Nephron progenitor cell (in vitro differentiated cells): ENCODE results near the gene NCAM1.

ENCODE experiments used
- DNase-seq: peaks from one replicate; pipeline ENCODE4 v3.0.0; 2021
- H3K27ac Mint-ChIP-seq: 2 replicates; pipeline ENCODE4 v1.8.0; 2021; ENCODE audit warnings: mild to moderate bottlenecking, moderate library complexity, mixed read lengths
- H3K27me3 Mint-ChIP-seq: 2 replicates; pipeline ENCODE4 v1.8.0; 2021; ENCODE audit warnings: mild to moderate bottlenecking, low read depth, mixed read lengths; ENCODE audit not compliant: poor library complexity
- H3K36me3 Mint-ChIP-seq: 2 replicates; pipeline ENCODE4 v1.8.0; 2021; ENCODE audit warnings: low read depth, mixed read lengths
- H3K4me1 Mint-ChIP-seq: 2 replicates; pipeline ENCODE4 v1.8.0; 2021; ENCODE audit warnings: mixed read lengths
- H3K4me3 Mint-ChIP-seq: 2 replicates; pipeline ENCODE4 v1.8.0; 2021; ENCODE audit warnings: mild to moderate bottlenecking, moderate library complexity, mixed read lengths
- H3K9me3 Mint-ChIP-seq: 2 replicates; pipeline ENCODE4 v1.8.0; 2021; ENCODE audit warnings: mild to moderate bottlenecking, moderate library complexity, mixed read lengths
- CTCF ChIP-seq: fragments of 200-600 bp; sonication (generic); IDR thresholded peaks from 2 replicates; pipeline ENCODE4 v1.5.0; 2021; ENCODE audit warnings: antibody characterized with exemption

The NCAM1 gene

DNA sequence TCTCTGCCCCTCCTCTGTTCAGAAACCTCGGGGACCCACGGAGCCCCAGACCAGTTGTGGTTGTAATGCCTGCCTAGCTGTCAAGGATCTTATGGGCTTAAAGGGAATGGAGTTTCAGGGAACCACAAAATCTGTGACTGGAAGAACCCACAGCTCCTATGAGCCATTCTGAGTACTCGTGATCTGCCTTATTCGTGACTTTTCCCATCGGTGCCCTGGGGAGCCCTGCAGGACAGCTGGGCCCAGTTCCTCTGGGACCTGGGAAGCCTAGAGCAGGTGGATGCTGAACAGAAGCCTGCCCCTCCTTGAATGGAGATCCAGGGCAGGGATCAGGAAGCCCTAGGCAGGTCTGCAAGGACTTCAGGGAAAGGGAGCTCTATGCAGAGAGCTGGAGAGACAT, 311.1 kb downstream of the NCAM1 start:
- Mint-ChIP-seq H3K27ac (no peak overlapping the region), H3K4me3 (no peak overlapping the region), H3K36me3 (peaks cover 47% of the 10 kb centered on the region), H3K4me1 (peaks cover 18% of the 10 kb centered on the region), H3K9me3 (no peaks in the 10 kb centered on the region), H3K27me3 (no peaks in the 10 kb centered on the region)
- DNase-seq = no peak
- TF ChIP-seq CTCF = no peak

DNA sequence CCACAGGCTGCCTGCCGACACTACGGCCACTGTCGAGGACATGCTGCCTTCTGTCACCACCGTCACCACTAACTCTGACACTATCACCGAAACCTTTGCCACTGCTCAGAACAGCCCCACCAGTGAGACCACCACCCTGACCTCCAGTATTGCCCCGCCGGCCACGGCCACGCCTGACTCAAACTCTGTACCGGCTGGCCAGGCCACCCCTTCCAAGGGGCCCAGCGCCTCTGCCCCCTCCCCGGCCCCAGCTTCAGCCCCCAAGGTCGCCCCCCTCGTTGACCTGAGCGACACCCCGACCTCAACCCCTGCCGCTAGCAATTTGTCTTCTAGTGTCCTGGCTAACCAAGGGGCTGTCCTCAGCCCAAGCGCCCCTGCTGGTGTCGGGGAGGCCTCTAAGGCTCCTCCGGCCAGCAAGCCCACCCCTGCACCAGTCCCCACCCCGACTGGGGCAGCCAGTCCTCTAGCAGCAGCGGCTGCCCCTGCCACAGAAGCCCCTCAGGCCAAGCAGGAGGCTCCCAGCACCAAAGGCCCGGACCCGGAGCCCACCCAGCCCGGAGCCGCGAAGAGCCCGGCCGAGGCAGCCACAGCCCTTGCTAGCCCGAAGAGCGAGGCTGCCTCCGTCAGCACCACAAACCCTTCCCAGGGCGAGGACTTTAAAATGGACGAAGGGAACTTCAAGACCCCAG, 311.9 kb downstream of the NCAM1 start:
- Mint-ChIP-seq H3K9me3 (no peaks in the 10 kb centered on the region), H3K36me3 (peaks cover 41% of the 10 kb centered on the region), H3K4me3 (no peak overlapping the region), H3K4me1 (peaks cover 18% of the 10 kb centered on the region), H3K27me3 (no peaks in the 10 kb centered on the region), H3K27ac (no peak overlapping the region)
- TF ChIP-seq CTCF = no peak
- peak; percentile 13 for DNase-seq

- peaks cover 41% of the 10 kb centered on the region for H3K36me3 Mint-ChIP-seq
- no peak for DNase-seq
- H3K27me3 Mint-ChIP-seq = no peaks in the 10 kb centered on the region
- no peaks in the 10 kb centered on the region for H3K9me3 Mint-ChIP-seq
- no peak overlapping the region for H3K27ac Mint-ChIP-seq
- no peak overlapping the region for H3K4me3 Mint-ChIP-seq
- H3K4me1 Mint-ChIP-seq = peaks cover 18% of the 10 kb centered on the region
- no peak for TF ChIP-seq CTCF
These were observed 312.5 kb downstream of the NCAM1 start for GRCh38 chr11:113273720-113274119.

DNA sequence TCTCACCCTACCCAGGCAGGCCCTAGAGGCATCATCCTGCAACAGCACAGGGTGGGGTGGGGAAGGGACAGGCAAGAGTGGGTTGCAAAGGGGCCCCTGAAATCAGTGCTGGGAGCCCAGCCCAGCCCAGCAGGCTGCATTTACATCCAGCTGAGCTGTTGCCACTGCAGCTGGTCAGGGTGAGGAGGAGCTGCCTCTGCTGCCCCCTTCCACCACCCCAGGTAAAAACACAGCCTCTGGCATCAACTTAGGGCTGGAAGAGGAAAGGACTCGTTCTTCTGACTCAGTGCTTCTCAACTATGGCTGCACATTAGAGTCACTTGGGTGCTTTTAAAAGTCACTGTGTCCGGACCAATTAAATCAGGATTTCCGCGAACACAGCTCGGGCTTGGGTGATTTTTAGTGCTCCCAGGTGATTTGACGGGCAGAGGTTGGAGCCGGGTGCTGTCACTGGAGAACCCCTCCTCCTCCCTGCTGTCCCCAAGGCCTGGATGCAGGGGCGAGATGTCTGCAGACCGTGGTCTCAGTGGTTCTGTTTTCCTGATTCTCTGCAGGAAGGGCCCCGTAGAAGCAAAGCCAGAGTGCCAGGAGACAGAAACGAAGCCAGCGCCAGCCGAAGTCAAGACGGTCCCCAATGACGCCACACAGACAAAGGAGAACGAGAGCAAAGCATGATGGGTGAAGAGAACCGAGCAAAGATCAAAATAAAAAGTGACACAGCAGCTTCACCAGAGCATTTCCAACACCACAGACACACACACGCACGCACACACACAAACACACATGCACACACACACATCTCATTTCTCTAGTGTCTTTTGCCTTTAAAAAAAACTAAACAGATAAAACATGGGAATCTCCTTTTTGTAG, 313.7 kb downstream of the NCAM1 start:
- Mint-ChIP-seq H3K9me3 (no peaks in the 10 kb centered on the region), H3K27ac (no peak overlapping the region), H3K4me3 (no peak overlapping the region), H3K4me1 (peaks cover 18% of the 10 kb centered on the region), H3K27me3 (peaks cover 3% of the 10 kb centered on the region), H3K36me3 (peaks cover 38% of the 10 kb centered on the region)
- no peak for TF ChIP-seq CTCF
- peak; percentile 20 for DNase-seq

DNA sequence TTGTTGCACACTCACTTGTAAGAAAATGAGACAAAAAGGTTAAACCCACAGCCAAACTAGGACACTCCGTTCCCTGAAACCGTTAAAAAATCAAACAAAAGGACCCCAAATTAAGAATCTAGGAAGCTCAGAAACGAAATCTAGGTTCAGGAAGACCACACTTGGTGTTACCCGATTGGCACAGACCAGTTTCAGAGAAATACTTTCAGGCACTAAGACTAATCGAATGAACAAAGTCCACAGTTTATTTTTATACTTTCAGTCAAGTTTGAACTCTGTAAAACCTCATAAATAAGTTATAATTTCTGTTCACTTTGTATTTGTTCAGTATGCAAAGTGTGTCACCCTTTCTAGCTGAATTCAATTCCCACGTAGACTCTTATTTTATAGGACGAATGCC, 314.4 kb downstream of the NCAM1 start:
- H3K9me3 Mint-ChIP-seq = no peaks in the 10 kb centered on the region
- peaks cover 31% of the 10 kb centered on the region for H3K36me3 Mint-ChIP-seq
- peaks cover 18% of the 10 kb centered on the region for H3K4me1 Mint-ChIP-seq
- no peak for DNase-seq
- no peak for TF ChIP-seq CTCF
- no peak overlapping the region for H3K27ac Mint-ChIP-seq
- peaks cover 3% of the 10 kb centered on the region for H3K27me3 Mint-ChIP-seq
- no peak overlapping the region for H3K4me3 Mint-ChIP-seq
